ENCODE data around the gene UPB1.

DNA sequence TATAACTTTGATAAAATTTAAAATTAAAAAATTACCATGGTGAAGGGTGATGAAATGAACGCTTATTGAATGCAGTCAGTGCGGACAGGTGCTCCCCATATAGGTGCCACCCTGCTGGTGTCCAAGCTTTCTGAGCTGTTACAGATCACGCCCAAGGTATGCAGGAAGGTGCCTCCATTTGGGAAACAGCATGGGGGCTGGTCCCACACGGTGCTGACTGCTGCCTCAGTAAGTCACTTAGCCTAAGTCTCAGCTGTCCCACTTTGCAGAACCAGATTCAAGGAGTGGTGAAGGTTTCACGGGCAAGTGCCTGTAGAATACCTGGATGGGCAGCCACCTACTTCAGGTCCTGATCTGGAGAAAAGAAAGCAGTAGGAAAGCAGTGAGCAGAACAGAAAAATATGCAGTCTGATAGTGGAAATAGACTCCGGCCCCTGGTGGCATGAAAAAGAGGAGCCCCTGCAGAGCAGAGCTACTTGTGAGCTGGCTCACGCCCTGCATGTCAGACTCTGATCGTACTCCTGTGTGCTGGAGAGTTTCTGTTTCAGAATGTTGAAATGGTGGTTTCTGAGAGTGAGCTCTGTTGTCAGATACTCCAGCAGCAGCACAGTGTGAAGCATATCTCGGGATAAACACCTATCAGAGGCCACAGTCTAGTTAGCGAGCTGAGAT, 34.6 kb upstream of the UPB1 start:
- TF ChIP-seq, protein P1, sequence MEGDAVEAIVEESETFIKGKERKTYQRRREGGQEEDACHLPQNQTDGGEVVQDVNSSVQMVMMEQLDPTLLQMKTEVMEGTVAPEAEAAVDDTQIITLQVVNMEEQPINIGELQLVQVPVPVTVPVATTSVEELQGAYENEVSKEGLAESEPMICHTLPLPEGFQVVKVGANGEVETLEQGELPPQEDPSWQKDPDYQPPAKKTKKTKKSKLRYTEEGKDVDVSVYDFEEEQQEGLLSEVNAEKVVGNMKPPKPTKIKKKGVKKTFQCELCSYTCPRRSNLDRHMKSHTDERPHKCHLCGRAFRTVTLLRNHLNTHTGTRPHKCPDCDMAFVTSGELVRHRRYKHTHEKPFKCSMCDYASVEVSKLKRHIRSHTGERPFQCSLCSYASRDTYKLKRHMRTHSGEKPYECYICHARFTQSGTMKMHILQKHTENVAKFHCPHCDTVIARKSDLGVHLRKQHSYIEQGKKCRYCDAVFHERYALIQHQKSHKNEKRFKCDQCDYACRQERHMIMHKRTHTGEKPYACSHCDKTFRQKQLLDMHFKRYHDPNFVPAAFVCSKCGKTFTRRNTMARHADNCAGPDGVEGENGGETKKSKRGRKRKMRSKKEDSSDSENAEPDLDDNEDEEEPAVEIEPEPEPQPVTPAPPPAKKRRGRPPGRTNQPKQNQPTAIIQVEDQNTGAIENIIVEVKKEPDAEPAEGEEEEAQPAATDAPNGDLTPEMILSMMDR (IDR thresholded peaks at IDR 0.05; ENCODE audit: low read length), result peak; percentile 39
- TF ChIP-seq EZH2phosphoT487 (IDR thresholded peaks at IDR 0.05; ENCODE audit: low read length) (no peak), EZH2 (optimal IDR thresholded peaks at IDR 0.05; ENCODE audit: low read depth, low read length) (no peak)
